DOHH2 (cell line): Measurements from ENCODE around the gene MAP2K2.

Experiments used
- H3F3A ChIP-seq: fragments of 200-600 bp; sonication (generic), shearing (Covaris generic); 2 replicates; pipeline ENCODE4 v1.6.0; 2016; ENCODE audit warnings: antibody characterized with exemption, mild to moderate bottlenecking; ENCODE audit not compliant: control insufficient read depth, insufficient read depth
- H3K27ac ChIP-seq: fragments of 200-600 bp; sonication (generic); 2 replicates; pipeline ENCODE4 v1.5.1; 2014; ENCODE audit warnings: low read depth, mild to moderate bottlenecking, low read length, moderate library complexity
- H3K27me3 ChIP-seq: fragments of 200-600 bp; sonication (generic); 2 replicates; pipeline ENCODE4 v1.6.1; 2014; ENCODE audit warnings: mild to moderate bottlenecking, low read length, mixed read lengths; ENCODE audit not compliant: control insufficient read depth
- H3K36me3 ChIP-seq: fragments of 200-600 bp; sonication (generic); 2 replicates; pipeline ENCODE4 v1.6.1; 2014; ENCODE audit warnings: mild to moderate bottlenecking, low read length, moderate library complexity, mixed read lengths; ENCODE audit not compliant: control insufficient read depth
- H3K4me1 ChIP-seq: fragments of 200-600 bp; sonication (generic); 2 replicates; pipeline ENCODE4 v1.6.1; 2014; ENCODE audit warnings: mild to moderate bottlenecking, low read length, mixed read lengths; ENCODE audit not compliant: control insufficient read depth
- H3K4me2 ChIP-seq: fragments of 200-600 bp; sonication (generic); 2 replicates; pipeline ENCODE4 v1.6.0; 2014; ENCODE audit warnings: mild to moderate bottlenecking, low read length, moderate library complexity
- H3K4me3 ChIP-seq: fragments of 200-600 bp; sonication (generic); 2 replicates; pipeline ENCODE4 v1.5.1; 2014; ENCODE audit warnings: mild to moderate bottlenecking, low read length, mixed read lengths
- H3K79me2 ChIP-seq: fragments of 200-600 bp; sonication (generic); 2 replicates; pipeline ENCODE4 v1.6.1; 2014; ENCODE audit warnings: mild to moderate bottlenecking, low read length, mixed read lengths; ENCODE audit not compliant: control insufficient read depth
- H3K9me2 ChIP-seq: fragments of 200-600 bp; sonication (generic); replicated peaks from 2 replicates; pipeline ENCODE4 v1.6.1; 2014; ENCODE audit warnings: mild to moderate bottlenecking, low read length, mixed read lengths; ENCODE audit not compliant: control insufficient read depth
- H3K9me3 ChIP-seq: fragments of 200-600 bp; sonication (generic); 2 replicates; pipeline ENCODE4 v1.6.1; 2014; ENCODE audit warnings: antibody characterized with exemption, low read length, mixed read lengths; ENCODE audit not compliant: control insufficient read depth, insufficient read depth
- H4K20me1 ChIP-seq: fragments of 200-600 bp; sonication (generic); 2 replicates; pipeline ENCODE4 v1.6.0; 2014; ENCODE audit warnings: low read depth, mild to moderate bottlenecking, antibody characterized with exemption, low read length, moderate library complexity; ENCODE audit not compliant: control insufficient read depth, insufficient read depth
- CTCF ChIP-seq: fragments of 200-600 bp; sonication (generic); IDR thresholded peaks from one replicate; pipeline ENCODE4 v1.5.1; 2014; ENCODE audit warnings: antibody characterized with exemption, mild to moderate bottlenecking, low read depth, low read length; ENCODE audit not compliant: poor library complexity, severe bottlenecking
- EZH2phosphoT487 ChIP-seq: fragments of 200-600 bp; sonication (generic); IDR thresholded peaks from 2 replicates; pipeline ENCODE4 v1.6.1; 2017; ENCODE audit warnings: borderline replicate concordance, mild to moderate bottlenecking, antibody characterized with exemption, low read length, moderate library complexity, mixed read lengths

MAP2K2 gene

GRCh38 chr19:4112367-4112766, 11.6 kb downstream of the MAP2K2 start:
- no peak for TF ChIP-seq EZH2phosphoT487
- no peak for TF ChIP-seq CTCF
- no peaks in the 10 kb centered on the region for H3K27me3 ChIP-seq
- peaks cover 25% of the 10 kb centered on the region for H3F3A ChIP-seq
- no peak overlapping the region for H3K4me3 ChIP-seq
- H3K4me2 ChIP-seq, result no peak overlapping the region
- H4K20me1 ChIP-seq, result peaks cover 3% of the 10 kb centered on the region; the same call in 1 of the 2 replicates
- H3K9me3 ChIP-seq, result no peaks in the 10 kb centered on the region
- peaks cover 83% of the 10 kb centered on the region for H3K36me3 ChIP-seq
- H3K4me1 ChIP-seq, result peaks cover 70% of the 10 kb centered on the region
- H3K9me2 ChIP-seq, result no peaks in the 10 kb centered on the region
- peaks cover 40% of the 10 kb centered on the region for H3K79me2 ChIP-seq
- no peak overlapping the region for H3K27ac ChIP-seq

GRCh38 chr19:4109626-4109945, 14.3 kb downstream of the MAP2K2 start:
- Histone ChIP-seq H3K79me2 (peaks cover 28% of the 10 kb centered on the region), H3F3A (peaks cover 17% of the 10 kb centered on the region), H3K4me3 (peak overlapping the region; percentile 46), H3K4me2 (peak overlapping the region; percentile 67), H3K27me3 (no peaks in the 10 kb centered on the region), H3K36me3 (peaks cover 77% of the 10 kb centered on the region), H4K20me1 (no peaks in the 10 kb centered on the region), H3K9me3 (no peaks in the 10 kb centered on the region), H3K4me1 (peaks cover 43% of the 10 kb centered on the region), H3K27ac (peak overlapping the region; percentile 86), H3K9me2 (no peaks in the 10 kb centered on the region)
- no peak for TF ChIP-seq CTCF
- TF ChIP-seq EZH2phosphoT487, result no peak

- peaks cover 37% of the 10 kb centered on the region for H3K4me1 ChIP-seq
- H3K36me3 ChIP-seq, result peaks cover 71% of the 10 kb centered on the region
- no peaks in the 10 kb centered on the region for H3K27me3 ChIP-seq
- H3K9me3 ChIP-seq, result no peaks in the 10 kb centered on the region
- peak overlapping the region; percentile 46 for H3K4me3 ChIP-seq
- H3K4me2 ChIP-seq, result peak overlapping the region; percentile 67
- H4K20me1 ChIP-seq, result no peaks in the 10 kb centered on the region
- H3K79me2 ChIP-seq, result peaks cover 22% of the 10 kb centered on the region
- TF ChIP-seq EZH2phosphoT487 (no peak), CTCF (no peak)
- H3F3A ChIP-seq, result peaks cover 17% of the 10 kb centered on the region
- H3K9me2 ChIP-seq, result no peaks in the 10 kb centered on the region
- peak overlapping the region; percentile 86 for H3K27ac ChIP-seq
These were observed 14.9 kb downstream of the MAP2K2 start for GRCh38 chr19:4108767-4109625.
